Liver (tissue), 2 donors: ENCODE measurements around the gene RAET1G.

Source experiments
- CTCF ChIP-seq: fragments of 150-350 bp; IDR thresholded peaks from 2 replicates; pipeline ENCODE4 v1.5.1; 2017; ENCODE audit warnings: improper control_type of control experiment, low read depth, low read length; ENCODE audit not compliant: missing input control
- YY1 ChIP-seq: IDR thresholded peaks from 2 replicates; pipeline ENCODE4 v1.6.1; 2016; ENCODE audit warnings: antibody characterized with exemption, mild to moderate bottlenecking
- donor health status: healthy.

GRCh38 chr6:149900620-149901443 lies 22.1 kb downstream of the RAET1G start:
- TF ChIP-seq CTCF (no peak), YY1 (no peak)
